ENCODE data around the gene COMMD3. TPM values are rescaled to one million over a fixed set of nuclear protein-coding genes. Genes with fewer than 3 reads are reported as not detected.

The COMMD3 gene
- total and polyA plus RNA-seq, 2 experiments from 2014 or later: 26.4 to 104 TPM

GRCh38 chr10:22338931-22339330 is 22.7 kb downstream of the COMMD3 start:
- Histone ChIP-seq H3K4me2 (ENCODE audit: unreplicated experiment) (no peak overlapping the region), H3K9ac (no peak overlapping the region), H3F3A (ENCODE audit: insufficient read depth) (0 out of 2 replicates have a peak, but pooled peaks cover under 1% of the 10 kb centered on the region), H3K27me3 (replicated peaks; ENCODE audit: insufficient read depth) (peaks cover 76% of the 10 kb centered on the region), H4K20me1 (ENCODE audit: insufficient read depth) (no peaks in the 10 kb centered on the region), H3K4me3 (no peak overlapping the region), H3K4me1 (ENCODE audit: insufficient read depth) (peaks cover 5% of the 10 kb centered on the region), H3K9me2 (ENCODE audit: insufficient read depth) (no peaks in the 10 kb centered on the region), H3K79me2 (ENCODE audit: insufficient read depth) (no peaks in the 10 kb centered on the region), H3K36me3 (ENCODE audit: low read depth) (no peaks in the 10 kb centered on the region), H3K9me3 (ENCODE audit: low read depth) (no peaks in the 10 kb centered on the region), H2AFZ (no peak overlapping the region), H3K27ac (no peak overlapping the region)
- TF ChIP-seq EZH2 (IDR thresholded peaks at IDR 0.05; ENCODE audit: insufficient read depth, poor library complexity, severe bottlenecking) (no peak), EZH2phosphoT487 (IDR thresholded peaks at IDR 0.05; ENCODE audit: insufficient read depth, low read depth) (no peak)
- no peak for DNase-seq
- in situ Hi-C loops (cut with MboI): no loop called here

- in situ Hi-C loops (cut with MboI): no loop called here
- peaks cover 5% of the 10 kb centered on the region for H3K4me1 ChIP-seq (ENCODE audit: insufficient read depth)
- no peak for DNase-seq
- peak overlapping the region; percentile 95 for H3K4me2 ChIP-seq (ENCODE audit: unreplicated experiment)
- peak overlapping the region; percentile 86 for H3K4me3 ChIP-seq
- H3K9me3 ChIP-seq (ENCODE audit: low read depth): no peaks in the 10 kb centered on the region
- peaks cover 81% of the 10 kb centered on the region for H3K27me3 ChIP-seq (replicated peaks; ENCODE audit: insufficient read depth)
- H3K27ac ChIP-seq: peak overlapping the region; percentile 90
- H2AFZ ChIP-seq: peak overlapping the region; percentile 82
- H3K9ac ChIP-seq: peak overlapping the region; percentile 96
- no peaks in the 10 kb centered on the region for H3F3A ChIP-seq (ENCODE audit: insufficient read depth)
- H3K36me3 ChIP-seq (ENCODE audit: low read depth): no peaks in the 10 kb centered on the region
- WGBS, 2 experiments (ENCODE audit: low coverage in 1 of 2, low lambda C conversion rate in 2 of 2, missing lambda C conversion rate in 2 of 2): 2% methylated on average over 13 of the region's 13 CpGs
- H4K20me1 ChIP-seq (ENCODE audit: insufficient read depth): no peaks in the 10 kb centered on the region
- no peaks in the 10 kb centered on the region for H3K79me2 ChIP-seq (ENCODE audit: insufficient read depth)
- H3K9me2 ChIP-seq (ENCODE audit: insufficient read depth): no peaks in the 10 kb centered on the region
- TF ChIP-seq EZH2phosphoT487 (IDR thresholded peaks at IDR 0.05; ENCODE audit: insufficient read depth, low read depth) (no peak), EZH2 (IDR thresholded peaks at IDR 0.05; ENCODE audit: insufficient read depth, poor library complexity, severe bottlenecking) (no peak)
These were observed 23.7 kb downstream of the COMMD3 start for GRCh38 chr10:22339761-22340328.

GRCh38 chr10:22340329-22341189 is 24.4 kb downstream of the COMMD3 start:
- Histone ChIP-seq H3K27me3 (replicated peaks; ENCODE audit: insufficient read depth) (peaks cover 84% of the 10 kb centered on the region), H3F3A (ENCODE audit: insufficient read depth) (no peaks in the 10 kb centered on the region), H3K4me3 (peak overlapping the region; percentile 86), H3K4me2 (ENCODE audit: unreplicated experiment) (peak overlapping the region; percentile 95), H2AFZ (peak overlapping the region; percentile 82), H3K27ac (peak overlapping the region; percentile 90), H3K9me3 (ENCODE audit: low read depth) (no peaks in the 10 kb centered on the region), H3K36me3 (ENCODE audit: low read depth) (no peaks in the 10 kb centered on the region), H3K9me2 (ENCODE audit: insufficient read depth) (no peaks in the 10 kb centered on the region), H3K9ac (peak overlapping the region; percentile 96), H4K20me1 (ENCODE audit: insufficient read depth) (no peaks in the 10 kb centered on the region), H3K79me2 (ENCODE audit: insufficient read depth) (no peaks in the 10 kb centered on the region), H3K4me1 (ENCODE audit: insufficient read depth) (peaks cover 5% of the 10 kb centered on the region)
- in situ Hi-C loops (cut with MboI): no loop called here
- DNase-seq: peak; percentile 83
- 0 to 1% methylated on average over 36 to 60 of the region's 98 CpGs for WGBS, 2 experiments (ENCODE audit: low coverage in 1 of 2, low lambda C conversion rate in 2 of 2, missing lambda C conversion rate in 2 of 2)
- TF ChIP-seq EZH2 (IDR thresholded peaks at IDR 0.05; ENCODE audit: insufficient read depth, poor library complexity, severe bottlenecking): no peak
- TF ChIP-seq EZH2phosphoT487 (IDR thresholded peaks at IDR 0.05; ENCODE audit: insufficient read depth, low read depth): no peak

GRCh38 chr10:22341190-22341925 is 25.2 kb downstream of the COMMD3 start:
- H3K4me3 ChIP-seq: peak overlapping the region; percentile 86
- no peaks in the 10 kb centered on the region for H3K79me2 ChIP-seq (ENCODE audit: insufficient read depth)
- no peaks in the 10 kb centered on the region for H3K9me2 ChIP-seq (ENCODE audit: insufficient read depth)
- no peaks in the 10 kb centered on the region for H3F3A ChIP-seq (ENCODE audit: insufficient read depth)
- no peaks in the 10 kb centered on the region for H3K9me3 ChIP-seq (ENCODE audit: low read depth)
- H3K4me2 ChIP-seq (ENCODE audit: unreplicated experiment): peak overlapping the region; percentile 95
- TF ChIP-seq EZH2 (IDR thresholded peaks at IDR 0.05; ENCODE audit: insufficient read depth, poor library complexity, severe bottlenecking): no peak
- no peak for TF ChIP-seq EZH2phosphoT487 (IDR thresholded peaks at IDR 0.05; ENCODE audit: insufficient read depth, low read depth)
- H3K36me3 ChIP-seq (ENCODE audit: low read depth): no peaks in the 10 kb centered on the region
- peak overlapping the region; percentile 82 for H2AFZ ChIP-seq
- 9 to 10% methylated on average over 40 of the region's 40 CpGs for WGBS, 2 experiments (ENCODE audit: low coverage in 1 of 2, low lambda C conversion rate in 2 of 2, missing lambda C conversion rate in 2 of 2)
- peaks cover 5% of the 10 kb centered on the region for H3K4me1 ChIP-seq (ENCODE audit: insufficient read depth)
- peak; percentile 69 for DNase-seq
- peak overlapping the region; percentile 90 for H3K27ac ChIP-seq
- peaks cover 84% of the 10 kb centered on the region for H3K27me3 ChIP-seq (replicated peaks; ENCODE audit: insufficient read depth)
- peak overlapping the region; percentile 96 for H3K9ac ChIP-seq
- in situ Hi-C loops (cut with MboI): no loop called here
- H4K20me1 ChIP-seq (ENCODE audit: insufficient read depth): no peaks in the 10 kb centered on the region

Data from GM23248 (cell line).